Measurements from ENCODE around the gene DHRS12.

The DHRS12 gene

DNA sequence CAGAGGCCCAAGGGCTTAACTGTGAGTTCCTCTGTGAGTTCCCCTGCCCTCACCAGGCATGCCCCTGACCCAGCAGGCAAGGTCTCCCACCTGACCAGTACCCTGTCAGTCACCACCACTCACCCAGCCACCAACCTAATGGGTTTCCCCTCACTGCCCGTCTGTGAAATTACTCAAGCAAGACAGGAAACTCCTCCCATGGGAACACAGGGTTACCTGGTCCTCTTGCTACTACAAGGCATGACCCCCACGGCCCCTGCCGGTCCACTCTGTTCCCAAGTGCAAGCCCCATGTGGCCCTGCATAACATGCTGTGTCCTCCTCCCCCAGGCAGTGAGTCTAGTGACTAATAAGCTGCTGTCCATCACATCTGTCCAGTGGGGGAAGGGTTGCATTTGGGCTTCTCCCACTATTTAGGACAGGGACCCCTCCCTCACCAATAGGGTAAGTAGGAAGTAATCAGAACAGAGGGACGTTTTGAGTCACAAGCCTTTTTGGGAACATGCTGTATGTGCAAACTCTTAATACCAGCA, 8.0 kb upstream of the DHRS12 start:
- peak overlapping the region; percentile 8 for H3K4me2 ChIP-seq (ENCODE audit: low read length)
- H4K20me1 ChIP-seq (ENCODE audit: insufficient read depth, low read length) = no peaks in the 10 kb centered on the region
- H3K4me1 ChIP-seq (ENCODE audit: low read length) = peaks cover 44% of the 10 kb centered on the region
- no peak overlapping the region for H3K27ac ChIP-seq (ENCODE audit: low read length)
- H3K79me2 ChIP-seq (ENCODE audit: low read length) = no peaks in the 10 kb centered on the region
- no peaks in the 10 kb centered on the region for H3K9me3 ChIP-seq (ENCODE audit: insufficient read depth, low read length)
- H3K27me3 ChIP-seq (ENCODE audit: low read depth, low read length) = no peaks in the 10 kb centered on the region
- no peak overlapping the region for H3K4me3 ChIP-seq (ENCODE audit: low read length)
- no peak for TF ChIP-seq EZH2phosphoT487 (IDR thresholded peaks at IDR 0.05; ENCODE audit: low read depth)
- no peak overlapping the region for H3K9ac ChIP-seq (ENCODE audit: low read length)
- H3K36me3 ChIP-seq (replicated peaks; ENCODE audit: low read depth, low read length) = no peaks in the 10 kb centered on the region
- no peak overlapping the region for H2AFZ ChIP-seq (ENCODE audit: low read depth, low read length)

DNA sequence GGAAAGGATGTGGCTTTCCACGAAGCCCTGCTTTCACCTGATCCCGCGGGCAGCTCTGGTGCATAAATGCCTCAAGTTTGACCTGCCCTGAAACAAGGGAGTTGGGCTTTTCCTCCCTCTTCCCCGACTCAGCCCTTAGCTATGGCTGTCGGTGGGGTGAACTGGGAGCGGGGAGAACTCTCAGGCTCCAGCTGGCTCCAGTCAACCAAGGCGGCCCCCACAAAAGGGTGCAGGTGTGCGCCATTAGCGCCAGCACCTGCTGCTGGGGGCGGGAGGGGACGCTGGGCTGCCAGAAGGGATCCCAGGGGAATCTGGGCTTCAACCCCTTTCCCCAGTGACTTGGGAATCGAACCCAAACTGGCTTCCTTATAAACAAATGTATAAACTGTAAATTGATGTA, 7.1 kb upstream of the DHRS12 start:
- H3K9me3 ChIP-seq (ENCODE audit: insufficient read depth, low read length) = no peaks in the 10 kb centered on the region
- peaks cover 37% of the 10 kb centered on the region for H3K4me1 ChIP-seq (ENCODE audit: low read length)
- H4K20me1 ChIP-seq (ENCODE audit: insufficient read depth, low read length) = no peaks in the 10 kb centered on the region
- H3K4me2 ChIP-seq (ENCODE audit: low read length) = peak overlapping the region; percentile 3; the same call in 1 of the 2 replicates
- H3K36me3 ChIP-seq (replicated peaks; ENCODE audit: low read depth, low read length) = no peaks in the 10 kb centered on the region
- H2AFZ ChIP-seq (ENCODE audit: low read depth, low read length) = no peak overlapping the region
- H3K4me3 ChIP-seq (ENCODE audit: low read length) = no peak overlapping the region
- no peaks in the 10 kb centered on the region for H3K79me2 ChIP-seq (ENCODE audit: low read length)
- no peaks in the 10 kb centered on the region for H3K27me3 ChIP-seq (ENCODE audit: low read depth, low read length)
- no peak for TF ChIP-seq EZH2phosphoT487 (IDR thresholded peaks at IDR 0.05; ENCODE audit: low read depth)
- TF ChIP-seq, protein P1, sequence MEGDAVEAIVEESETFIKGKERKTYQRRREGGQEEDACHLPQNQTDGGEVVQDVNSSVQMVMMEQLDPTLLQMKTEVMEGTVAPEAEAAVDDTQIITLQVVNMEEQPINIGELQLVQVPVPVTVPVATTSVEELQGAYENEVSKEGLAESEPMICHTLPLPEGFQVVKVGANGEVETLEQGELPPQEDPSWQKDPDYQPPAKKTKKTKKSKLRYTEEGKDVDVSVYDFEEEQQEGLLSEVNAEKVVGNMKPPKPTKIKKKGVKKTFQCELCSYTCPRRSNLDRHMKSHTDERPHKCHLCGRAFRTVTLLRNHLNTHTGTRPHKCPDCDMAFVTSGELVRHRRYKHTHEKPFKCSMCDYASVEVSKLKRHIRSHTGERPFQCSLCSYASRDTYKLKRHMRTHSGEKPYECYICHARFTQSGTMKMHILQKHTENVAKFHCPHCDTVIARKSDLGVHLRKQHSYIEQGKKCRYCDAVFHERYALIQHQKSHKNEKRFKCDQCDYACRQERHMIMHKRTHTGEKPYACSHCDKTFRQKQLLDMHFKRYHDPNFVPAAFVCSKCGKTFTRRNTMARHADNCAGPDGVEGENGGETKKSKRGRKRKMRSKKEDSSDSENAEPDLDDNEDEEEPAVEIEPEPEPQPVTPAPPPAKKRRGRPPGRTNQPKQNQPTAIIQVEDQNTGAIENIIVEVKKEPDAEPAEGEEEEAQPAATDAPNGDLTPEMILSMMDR (IDR thresholded peaks at IDR 0.05; ENCODE audit: low read depth, low read length) = no peak
- no peak overlapping the region for H3K27ac ChIP-seq (ENCODE audit: low read length)
- no peak overlapping the region for H3K9ac ChIP-seq (ENCODE audit: low read length)

DNA sequence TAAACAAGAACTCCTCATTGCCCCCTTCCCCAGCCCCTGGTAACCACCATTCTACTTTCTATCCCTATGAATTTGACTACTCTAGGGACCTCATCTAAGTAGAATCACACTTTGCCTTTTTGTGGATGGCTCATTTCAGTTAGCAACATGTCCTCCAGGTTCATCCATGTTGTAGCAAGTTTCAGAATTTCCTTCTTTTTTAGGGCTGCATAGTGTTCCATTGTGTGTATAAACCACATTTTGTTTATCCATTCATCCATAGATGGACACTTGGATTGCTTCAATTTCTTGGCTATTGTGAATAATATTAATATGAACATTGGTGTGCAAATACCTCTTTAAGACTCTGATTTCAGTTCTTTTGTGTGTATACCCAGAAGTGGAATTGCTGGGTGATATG, 4.8 kb upstream of the DHRS12 start:
- no peaks in the 10 kb centered on the region for H3K9me3 ChIP-seq (ENCODE audit: insufficient read depth, low read length)
- no peak overlapping the region for H3K9ac ChIP-seq (ENCODE audit: low read length)
- no peaks in the 10 kb centered on the region for H4K20me1 ChIP-seq (ENCODE audit: insufficient read depth, low read length)
- TF ChIP-seq, protein P1 (IDR thresholded peaks at IDR 0.05; ENCODE audit: low read depth, low read length) = no peak
- TF ChIP-seq EZH2phosphoT487 (IDR thresholded peaks at IDR 0.05; ENCODE audit: low read depth) = no peak
- H3K27ac ChIP-seq (ENCODE audit: low read length) = no peak overlapping the region
- H3K4me3 ChIP-seq (ENCODE audit: low read length) = no peak overlapping the region
- H3K27me3 ChIP-seq (ENCODE audit: low read depth, low read length) = no peaks in the 10 kb centered on the region
- no peak overlapping the region for H2AFZ ChIP-seq (ENCODE audit: low read depth, low read length)
- peaks cover 37% of the 10 kb centered on the region for H3K4me1 ChIP-seq (ENCODE audit: low read length)
- H3K79me2 ChIP-seq (ENCODE audit: low read length) = peaks cover 8% of the 10 kb centered on the region
- H3K36me3 ChIP-seq (replicated peaks; ENCODE audit: low read depth, low read length) = peaks cover 7% of the 10 kb centered on the region
- no peak overlapping the region for H3K4me2 ChIP-seq (ENCODE audit: low read length)

DNA sequence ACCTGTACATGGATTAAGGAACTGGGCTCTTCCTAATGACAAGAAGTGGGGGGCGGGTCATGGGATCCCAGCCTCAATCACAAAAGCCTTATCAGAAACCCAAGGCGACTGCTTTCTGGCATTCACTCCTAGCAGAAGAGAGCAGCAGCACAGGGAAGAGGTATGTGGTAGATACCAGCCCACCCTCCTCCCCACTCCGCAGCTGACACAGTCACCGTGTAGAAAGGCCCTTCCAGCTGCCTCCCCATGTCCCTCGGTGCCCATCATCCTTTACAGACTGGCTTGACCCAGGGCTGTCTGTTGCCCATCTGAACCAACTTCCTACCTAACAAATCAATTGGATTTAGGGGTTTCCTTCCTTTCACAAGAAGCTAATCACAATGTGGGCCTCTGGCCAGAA, 3.1 kb upstream of the DHRS12 start:
- H3K4me1 ChIP-seq (ENCODE audit: low read length) = peaks cover 43% of the 10 kb centered on the region
- no peak overlapping the region for H2AFZ ChIP-seq (ENCODE audit: low read depth, low read length)
- TF ChIP-seq, protein P1 (IDR thresholded peaks at IDR 0.05; ENCODE audit: low read depth, low read length) = no peak
- no peak for TF ChIP-seq EZH2phosphoT487 (IDR thresholded peaks at IDR 0.05; ENCODE audit: low read depth)
- peaks cover 15% of the 10 kb centered on the region for H3K79me2 ChIP-seq (ENCODE audit: low read length)
- H3K36me3 ChIP-seq (replicated peaks; ENCODE audit: low read depth, low read length) = peaks cover 7% of the 10 kb centered on the region
- no peak overlapping the region for H3K9ac ChIP-seq (ENCODE audit: low read length)
- no peak overlapping the region for H3K4me2 ChIP-seq (ENCODE audit: low read length)
- no peak overlapping the region for H3K27ac ChIP-seq (ENCODE audit: low read length)
- no peaks in the 10 kb centered on the region for H3K27me3 ChIP-seq (ENCODE audit: low read depth, low read length)
- H3K4me3 ChIP-seq (ENCODE audit: low read length) = no peak overlapping the region
- H4K20me1 ChIP-seq (ENCODE audit: insufficient read depth, low read length) = no peaks in the 10 kb centered on the region
- no peaks in the 10 kb centered on the region for H3K9me3 ChIP-seq (ENCODE audit: insufficient read depth, low read length)

Measured in OCI-LY3 (cell line).